Chondrocyte (in vitro differentiated cells): Measurements from ENCODE around the gene CTNND2. TPM values are rescaled to one million over a fixed set of nuclear protein-coding genes. Genes with fewer than 3 reads are reported as not detected.

ENCODE experiments used
- DNase-seq: peaks from one replicate; pipeline ENCODE4 v3.0.0; 2021; ENCODE audit warnings: mixed read lengths, low spot score
- H3K27ac Mint-ChIP-seq: one replicate; pipeline ENCODE4 v1.8.0; 2021; ENCODE audit warnings: mild to moderate bottlenecking, moderate library complexity, mixed read lengths; ENCODE audit not compliant: unreplicated experiment
- H3K27me3 Mint-ChIP-seq: 2 replicates; pipeline ENCODE4 v1.8.0; 2021; ENCODE audit warnings: low read depth, mixed read lengths
- H3K36me3 Mint-ChIP-seq: 2 replicates; pipeline ENCODE4 v1.8.0; 2021; ENCODE audit warnings: low read depth, mixed read lengths
- H3K4me1 Mint-ChIP-seq: 2 replicates; pipeline ENCODE4 v1.8.0; 2021; ENCODE audit warnings: low read depth, mild to moderate bottlenecking, mixed read lengths
- H3K4me3 Mint-ChIP-seq: one replicate; pipeline ENCODE4 v1.8.0; 2021; ENCODE audit warnings: mild to moderate bottlenecking, moderate library complexity, mixed read lengths; ENCODE audit not compliant: unreplicated experiment
- H3K9me3 Mint-ChIP-seq: 2 replicates; pipeline ENCODE4 v1.8.0; 2021; ENCODE audit warnings: low read depth, mixed read lengths
- CTCF ChIP-seq: fragments of 200-600 bp; sonication (generic); IDR thresholded peaks from 2 replicates; pipeline ENCODE4 v1.5.0; 2021; ENCODE audit warnings: antibody characterized with exemption, mild to moderate bottlenecking, moderate library complexity
- total RNA-seq: library from RNA; stranded (reverse); gene quantifications from 3 replicates; pipeline ENCODE4 v1.2.1, GENCODE V29; 2021

Gene CTNND2
- total RNA-seq, 1 donor from 2014 or later = 2.1 TPM

- Mint-ChIP-seq H3K4me1 (peaks cover 4% of the 10 kb centered on the region), H3K27ac (no peak overlapping the region), H3K4me3 (no peak overlapping the region), H3K27me3 (peaks cover 5% of the 10 kb centered on the region), H3K36me3 (no peaks in the 10 kb centered on the region), H3K9me3 (no peaks in the 10 kb centered on the region)
- no peak for DNase-seq
- no peak for TF ChIP-seq CTCF
Measured at GRCh38 chr5:11467588-11467987, 436.7 kb downstream of the CTNND2 start.

GRCh38 chr5:11459716-11460115 is 444.5 kb downstream of the CTNND2 start:
- no peak for DNase-seq
- peaks cover 5% of the 10 kb centered on the region for H3K27me3 Mint-ChIP-seq
- no peak overlapping the region for H3K4me3 Mint-ChIP-seq
- TF ChIP-seq CTCF = no peak
- H3K9me3 Mint-ChIP-seq = no peaks in the 10 kb centered on the region
- H3K4me1 Mint-ChIP-seq = no peaks in the 10 kb centered on the region
- no peaks in the 10 kb centered on the region for H3K36me3 Mint-ChIP-seq
- H3K27ac Mint-ChIP-seq = no peak overlapping the region

- no peak for DNase-seq
- H3K4me3 Mint-ChIP-seq = no peak overlapping the region
- H3K27me3 Mint-ChIP-seq = peaks cover 2% of the 10 kb centered on the region
- no peak for TF ChIP-seq CTCF
- no peaks in the 10 kb centered on the region for H3K36me3 Mint-ChIP-seq
- no peak overlapping the region for H3K27ac Mint-ChIP-seq
- no peaks in the 10 kb centered on the region for H3K4me1 Mint-ChIP-seq
- H3K9me3 Mint-ChIP-seq = no peaks in the 10 kb centered on the region
Measured at GRCh38 chr5:11455505-11455904, 448.7 kb downstream of the CTNND2 start.

GRCh38 chr5:11452852-11453251 is 451.4 kb downstream of the CTNND2 start:
- H3K27me3 Mint-ChIP-seq = peaks cover 3% of the 10 kb centered on the region
- TF ChIP-seq CTCF = no peak
- H3K9me3 Mint-ChIP-seq = no peaks in the 10 kb centered on the region
- H3K27ac Mint-ChIP-seq = no peak overlapping the region
- no peaks in the 10 kb centered on the region for H3K4me1 Mint-ChIP-seq
- H3K36me3 Mint-ChIP-seq = no peaks in the 10 kb centered on the region
- H3K4me3 Mint-ChIP-seq = no peak overlapping the region
- no peak for DNase-seq

GRCh38 chr5:11449966-11450365 is 454.3 kb downstream of the CTNND2 start:
- Mint-ChIP-seq H3K36me3 (no peaks in the 10 kb centered on the region), H3K9me3 (no peaks in the 10 kb centered on the region), H3K4me3 (no peak overlapping the region), H3K27ac (no peak overlapping the region), H3K27me3 (peaks cover 8% of the 10 kb centered on the region), H3K4me1 (no peaks in the 10 kb centered on the region)
- no peak for TF ChIP-seq CTCF
- DNase-seq = no peak
